ENCODE data around the gene ROBO3.

The ROBO3 gene

DNA sequence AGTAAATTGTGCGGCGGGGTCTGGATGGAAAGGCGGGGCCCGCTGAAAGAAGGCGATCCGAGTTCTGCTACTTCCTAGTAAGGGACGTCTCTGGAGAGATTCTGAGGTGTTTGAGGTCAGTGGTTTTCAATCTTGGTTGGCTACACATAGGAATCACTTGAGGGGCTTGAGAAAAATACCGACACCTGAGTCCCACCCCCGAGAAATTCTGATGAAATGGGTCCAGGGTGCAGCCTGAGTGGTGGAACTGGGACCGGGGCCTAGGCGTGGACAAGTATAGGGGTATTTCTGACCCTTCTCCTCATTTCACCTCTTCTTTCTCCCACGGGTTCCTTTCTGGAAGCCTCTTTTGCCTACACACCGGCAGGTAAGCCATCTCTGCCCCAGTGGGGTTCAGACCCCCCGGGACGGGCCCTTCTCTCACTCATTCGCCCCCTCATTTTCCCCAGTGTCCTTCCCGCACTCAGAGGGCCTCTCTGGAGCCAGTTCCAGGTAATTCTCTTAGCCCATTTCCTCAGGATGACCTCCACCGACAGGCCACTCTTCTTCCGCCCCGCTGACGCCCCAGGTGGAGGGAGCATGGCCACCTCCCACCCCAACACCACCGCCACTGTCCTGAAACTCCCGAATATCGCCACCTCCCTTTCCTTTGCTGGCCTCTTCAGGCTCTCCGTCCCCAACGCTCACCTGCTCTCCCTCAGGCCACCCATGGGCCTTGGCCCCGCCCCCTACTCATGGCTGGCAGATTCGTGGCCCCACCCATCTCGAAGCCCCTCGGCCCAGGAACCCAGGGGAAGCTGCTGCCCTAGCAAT lies 11.8 kb downstream of the ROBO3 start:
- H3K9ac ChIP-seq (ENCODE audit: low read depth, low read length) = peak overlapping the region; percentile 89
- H3K36me3 ChIP-seq (ENCODE audit: insufficient read depth, low read length) = no peaks in the 10 kb centered on the region
- H3K9me3 ChIP-seq (ENCODE audit: control insufficient read depth, insufficient read depth, low read length) = no peaks in the 10 kb centered on the region
- H3K4me1 ChIP-seq (ENCODE audit: insufficient read depth, low read length) = no peaks in the 10 kb centered on the region

DNA sequence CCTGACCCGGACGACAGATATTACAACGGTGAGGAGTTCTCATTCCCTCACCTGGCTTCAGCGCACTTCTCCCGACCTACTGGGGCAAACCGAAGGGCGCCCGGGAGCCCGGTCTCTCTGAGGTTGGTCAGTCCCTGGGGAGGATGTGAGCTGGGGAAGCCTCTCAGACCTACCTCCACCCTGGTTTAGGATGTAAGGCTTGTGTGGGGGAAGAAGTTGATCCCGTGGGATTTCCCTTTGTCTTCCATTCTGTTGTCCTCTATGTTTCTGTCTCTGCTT lies 12.3 kb downstream of the ROBO3 start:
- H3K4me1 ChIP-seq (ENCODE audit: insufficient read depth, low read length) = no peaks in the 10 kb centered on the region
- peak overlapping the region; percentile 89; the same call in 1 of the 2 replicates for H3K9ac ChIP-seq (ENCODE audit: low read depth, low read length)
- no peaks in the 10 kb centered on the region for H3K9me3 ChIP-seq (ENCODE audit: control insufficient read depth, insufficient read depth, low read length)
- H3K36me3 ChIP-seq (ENCODE audit: insufficient read depth, low read length) = no peaks in the 10 kb centered on the region

DNA sequence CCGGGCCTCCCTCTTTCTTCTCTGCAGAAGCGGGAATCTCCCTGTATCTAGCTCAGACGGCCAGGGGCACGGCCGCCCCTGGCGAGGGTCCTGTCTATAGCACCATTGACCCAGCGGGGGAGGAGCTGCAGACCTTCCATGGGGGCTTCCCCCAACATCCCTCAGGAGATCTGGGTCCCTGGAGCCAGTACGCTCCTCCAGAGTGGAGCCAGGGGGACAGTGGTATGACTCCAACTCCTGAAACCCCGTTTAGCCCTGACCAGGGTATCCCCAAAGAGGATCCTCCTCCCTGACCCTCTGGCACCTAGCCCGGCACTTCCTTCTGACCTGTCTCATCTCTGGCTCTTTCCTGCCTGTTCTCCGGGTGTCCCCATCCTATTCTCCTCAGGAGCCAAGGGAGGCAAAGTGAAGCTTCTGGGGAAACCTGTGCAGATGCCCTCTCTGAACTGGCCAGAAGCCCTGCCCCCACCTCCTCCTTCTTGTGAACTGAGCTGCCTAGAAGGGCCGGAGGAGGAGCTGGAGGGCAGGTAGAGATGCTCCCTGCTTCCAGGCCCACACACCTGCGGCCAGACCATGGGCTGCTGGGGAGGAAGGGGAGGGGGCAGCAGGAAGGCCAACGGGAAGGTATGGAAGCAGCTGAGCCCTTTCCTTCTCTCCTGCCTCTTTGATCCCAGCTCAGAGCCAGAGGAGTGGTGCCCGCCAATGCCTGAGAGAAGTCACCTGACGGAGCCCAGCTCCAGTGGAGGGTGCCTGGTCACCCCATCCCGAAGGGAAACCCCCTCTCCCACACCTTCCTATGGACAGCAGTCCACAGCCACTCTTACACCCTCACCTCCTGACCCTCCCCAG lies 12.9 kb downstream of the ROBO3 start:
- H3K4me1 ChIP-seq (ENCODE audit: insufficient read depth, low read length) = no peaks in the 10 kb centered on the region
- H3K36me3 ChIP-seq (ENCODE audit: insufficient read depth, low read length) = no peaks in the 10 kb centered on the region
- peak overlapping the region; percentile 89; the same call in 1 of the 2 replicates for H3K9ac ChIP-seq (ENCODE audit: low read depth, low read length)
- no peaks in the 10 kb centered on the region for H3K9me3 ChIP-seq (ENCODE audit: control insufficient read depth, insufficient read depth, low read length)

DNA sequence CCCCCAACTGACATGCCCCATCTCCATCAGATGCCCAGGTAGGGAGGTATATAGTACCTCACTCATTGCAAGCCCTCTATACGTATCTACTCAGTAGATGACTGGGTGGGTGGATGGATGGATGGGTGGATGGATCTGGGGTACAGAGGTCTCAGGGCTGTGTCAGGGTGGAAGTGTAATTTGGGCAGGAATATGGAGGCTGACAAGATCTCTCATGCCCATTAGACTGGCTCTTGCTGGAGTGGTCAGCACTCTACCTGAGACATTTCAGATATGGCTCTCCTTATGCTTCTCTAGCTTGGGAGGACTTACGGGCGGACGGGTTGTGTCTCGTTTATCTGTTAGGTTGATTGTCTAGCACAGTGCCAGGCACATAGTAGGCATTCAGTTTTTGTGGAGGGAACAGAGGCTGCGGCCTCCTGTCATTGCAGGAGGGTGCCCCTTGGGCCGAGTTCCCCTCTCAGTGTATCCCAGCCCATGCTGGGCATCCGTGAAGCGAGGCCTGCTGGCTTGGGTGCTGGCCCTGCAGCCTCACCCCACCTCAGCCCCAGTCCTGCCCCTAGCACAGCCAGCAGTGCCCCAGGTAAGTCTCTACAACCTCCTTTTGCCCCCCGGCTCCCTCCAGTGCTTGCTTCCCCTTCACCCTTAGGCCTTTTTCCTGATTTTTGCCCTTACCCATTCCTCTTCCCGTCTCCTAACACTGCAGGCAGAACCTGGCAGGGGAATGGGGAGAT lies 13.7 kb downstream of the ROBO3 start:
- Histone ChIP-seq H3K9ac (ENCODE audit: low read depth, low read length) (no peak overlapping the region), H3K4me1 (ENCODE audit: insufficient read depth, low read length) (no peaks in the 10 kb centered on the region), H3K36me3 (ENCODE audit: insufficient read depth, low read length) (no peaks in the 10 kb centered on the region), H3K9me3 (ENCODE audit: control insufficient read depth, insufficient read depth, low read length) (no peaks in the 10 kb centered on the region)

DNA sequence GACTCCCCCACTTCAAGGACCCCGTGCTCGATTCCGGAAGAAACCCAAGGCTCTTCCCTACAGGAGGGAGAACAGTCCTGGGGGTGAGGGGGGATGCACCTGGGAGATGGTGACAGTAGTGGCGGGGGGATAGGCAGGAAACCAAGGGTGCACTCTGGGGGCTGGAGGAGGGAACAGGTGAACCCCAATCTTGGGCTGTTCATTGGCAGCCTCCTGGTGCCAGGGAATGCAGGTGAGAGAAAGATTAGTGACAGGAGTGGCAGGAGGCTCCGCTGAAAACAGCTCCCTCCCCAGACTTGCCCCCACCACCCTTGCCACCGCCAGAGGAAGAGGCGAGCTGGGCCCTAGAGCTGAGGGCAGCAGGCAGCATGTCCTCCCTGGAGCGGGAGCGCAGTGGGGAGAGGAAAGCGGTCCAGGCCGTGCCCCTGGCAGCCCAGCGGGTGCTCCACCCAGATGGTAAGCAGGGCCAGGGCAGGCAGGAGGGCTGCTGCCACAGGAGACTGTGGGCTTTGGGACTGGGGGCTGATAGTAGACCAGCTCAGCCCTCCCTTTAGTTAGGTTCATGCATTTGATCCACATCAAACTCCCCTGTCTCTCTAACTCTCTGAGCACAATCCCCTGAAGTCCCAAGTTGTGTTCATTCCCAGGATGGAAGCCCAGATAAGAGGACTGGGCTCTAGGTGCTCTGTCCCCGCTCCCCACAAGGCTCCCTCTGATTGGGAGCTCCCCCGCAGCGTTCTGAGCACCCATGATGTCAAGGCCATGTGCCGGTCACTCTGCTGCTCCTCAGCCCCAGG lies 14.5 kb downstream of the ROBO3 start:
- no peak overlapping the region for H3K9ac ChIP-seq (ENCODE audit: low read depth, low read length)
- H3K36me3 ChIP-seq (ENCODE audit: insufficient read depth, low read length) = no peaks in the 10 kb centered on the region
- no peaks in the 10 kb centered on the region for H3K4me1 ChIP-seq (ENCODE audit: insufficient read depth, low read length)
- H3K9me3 ChIP-seq (ENCODE audit: control insufficient read depth, insufficient read depth, low read length) = no peaks in the 10 kb centered on the region

DNA sequence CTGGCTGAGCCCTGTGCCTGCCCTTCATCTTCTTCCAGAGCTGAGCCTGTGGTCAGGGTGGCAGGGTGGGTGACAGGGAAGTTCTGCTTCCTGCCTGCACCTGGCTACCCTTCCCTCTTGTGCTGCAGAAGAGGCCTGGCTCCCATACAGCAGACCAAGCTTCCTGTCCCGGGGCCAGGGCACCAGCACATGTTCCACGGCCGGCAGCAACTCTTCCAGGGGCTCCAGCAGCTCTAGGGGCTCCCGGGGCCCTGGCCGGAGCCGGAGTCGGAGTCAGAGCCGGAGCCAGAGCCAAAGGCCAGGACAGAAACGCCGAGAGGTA lies 15.0 kb downstream of the ROBO3 start:
- no peaks in the 10 kb centered on the region for H3K4me1 ChIP-seq (ENCODE audit: insufficient read depth, low read length)

DNA sequence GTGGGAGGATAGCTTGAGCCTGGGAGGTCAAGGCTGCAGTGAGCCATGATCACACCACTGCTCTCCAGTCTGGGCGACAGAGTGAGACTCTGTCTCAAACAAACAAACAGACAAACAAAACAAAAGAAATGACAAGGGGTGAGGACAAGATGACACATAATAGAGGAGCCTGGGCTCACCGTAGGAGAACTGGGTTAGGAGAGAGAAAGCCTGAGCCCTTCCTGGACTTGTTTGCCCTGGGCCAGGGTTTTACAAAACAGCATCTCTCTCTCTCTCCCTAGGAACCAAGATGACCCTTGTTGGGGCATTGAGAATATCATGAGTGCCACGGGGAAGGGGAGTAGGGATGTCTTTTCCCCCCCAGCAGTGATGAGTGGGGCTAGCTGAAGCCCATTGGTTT lies 15.7 kb downstream of the ROBO3 start:
- no peaks in the 10 kb centered on the region for H3K4me1 ChIP-seq (ENCODE audit: insufficient read depth, low read length)
- H3K36me3 ChIP-seq (ENCODE audit: insufficient read depth, low read length) = no peaks in the 10 kb centered on the region
- no peaks in the 10 kb centered on the region for H3K9me3 ChIP-seq (ENCODE audit: control insufficient read depth, insufficient read depth, low read length)
- no peak overlapping the region for H3K9ac ChIP-seq (ENCODE audit: low read depth, low read length)

More for the DNA sequence above, 15.0 kb downstream of the ROBO3 start:
- H3K36me3 ChIP-seq (ENCODE audit: insufficient read depth, low read length) = no peaks in the 10 kb centered on the region
- no peak overlapping the region for H3K9ac ChIP-seq (ENCODE audit: low read depth, low read length)
- H3K9me3 ChIP-seq (ENCODE audit: control insufficient read depth, insufficient read depth, low read length) = no peaks in the 10 kb centered on the region

DNA sequence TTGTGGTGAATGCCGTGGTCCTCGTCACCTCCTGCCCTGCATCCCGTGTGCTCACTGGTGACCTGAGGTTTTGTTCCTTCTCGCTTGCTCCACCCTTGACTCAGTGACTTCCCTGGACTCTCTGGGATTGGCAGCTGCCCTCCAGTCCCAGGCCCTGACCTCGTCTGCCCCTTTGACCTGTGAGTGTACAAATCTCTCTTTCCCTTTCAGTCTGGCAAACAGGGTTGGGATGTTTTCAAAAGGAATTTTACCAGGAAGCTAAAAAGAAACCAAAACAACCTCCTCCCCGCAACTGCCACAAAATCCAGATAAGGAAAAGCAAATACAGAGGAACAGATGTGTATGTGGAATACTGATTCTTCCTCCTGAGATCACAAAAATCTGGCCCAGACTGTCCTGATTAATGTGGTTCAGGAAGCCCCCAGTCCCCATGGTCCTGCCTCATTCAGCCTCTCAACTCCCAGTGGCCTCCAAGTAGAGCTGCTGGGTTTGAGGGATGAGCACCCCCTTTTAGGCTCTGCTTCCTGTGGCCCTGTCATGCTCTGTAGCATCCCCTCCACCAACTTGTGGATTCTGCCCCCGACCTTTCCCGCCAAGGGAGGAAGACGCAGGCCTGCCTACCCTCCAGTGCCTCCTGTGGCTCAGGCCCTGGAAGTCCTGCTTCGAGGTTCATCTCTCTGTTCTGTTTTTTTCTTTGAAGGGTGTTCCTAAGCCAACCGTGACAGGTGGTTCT lies 17.3 kb downstream of the ROBO3 start:
- H3K9ac ChIP-seq (ENCODE audit: low read depth, low read length) = no peak overlapping the region
- no peaks in the 10 kb centered on the region for H3K36me3 ChIP-seq (ENCODE audit: insufficient read depth, low read length)
- no peaks in the 10 kb centered on the region for H3K4me1 ChIP-seq (ENCODE audit: insufficient read depth, low read length)
- no peaks in the 10 kb centered on the region for H3K9me3 ChIP-seq (ENCODE audit: control insufficient read depth, insufficient read depth, low read length)

DNA sequence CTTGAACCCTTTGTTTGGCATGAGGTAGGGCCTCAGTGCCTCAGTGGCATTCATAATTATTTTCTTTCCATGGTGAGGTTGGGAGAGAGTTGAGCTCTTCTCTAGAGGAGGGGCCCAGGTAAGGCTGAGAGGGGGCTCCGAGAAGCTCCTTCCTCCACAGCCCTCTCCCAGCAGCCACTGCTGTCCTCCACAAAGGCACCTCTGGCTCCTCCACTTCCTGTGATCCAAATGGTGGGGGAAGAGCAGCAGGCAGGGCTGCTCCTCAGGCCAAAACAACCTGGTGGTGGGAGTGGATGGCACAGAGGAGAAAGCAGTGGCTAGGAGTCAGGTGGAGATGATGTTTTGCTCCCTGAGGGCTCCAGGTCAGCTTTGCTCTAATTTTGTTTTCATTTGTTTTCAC lies 19.1 kb downstream of the ROBO3 start:
- Histone ChIP-seq H3K9ac (ENCODE audit: low read depth, low read length) (no peak overlapping the region), H3K9me3 (ENCODE audit: control insufficient read depth, insufficient read depth, low read length) (no peaks in the 10 kb centered on the region), H3K36me3 (ENCODE audit: insufficient read depth, low read length) (no peaks in the 10 kb centered on the region), H3K4me1 (ENCODE audit: insufficient read depth, low read length) (no peaks in the 10 kb centered on the region)

DNA sequence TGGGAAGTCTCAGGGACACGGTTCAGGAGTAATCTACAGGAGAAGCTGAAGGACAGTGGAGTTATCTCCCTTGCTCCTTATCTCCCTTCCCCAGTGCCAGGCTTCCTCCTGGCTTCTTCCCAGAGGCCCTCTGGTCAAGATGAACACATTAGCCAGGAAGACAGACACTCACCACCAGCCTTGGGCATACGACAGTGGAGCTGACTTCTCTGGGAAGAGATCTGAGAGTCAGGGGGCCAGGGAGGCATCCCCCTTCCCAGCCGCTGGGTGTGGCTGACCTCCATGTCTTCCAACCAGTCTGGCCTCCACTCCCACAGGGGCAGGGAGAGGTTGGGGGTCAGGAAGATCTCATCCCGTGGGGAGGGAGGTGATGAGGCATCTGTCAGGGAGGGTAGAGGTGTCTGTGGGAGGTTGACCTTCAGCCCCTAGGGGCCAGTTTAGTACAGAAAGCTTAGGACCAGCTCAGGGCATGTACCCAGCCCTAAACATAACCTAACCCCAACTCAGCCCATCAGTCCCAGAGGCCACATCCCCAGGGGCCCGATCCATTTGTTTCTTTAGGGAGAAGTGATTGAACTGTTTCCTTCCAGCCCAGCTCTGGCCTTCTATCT lies 19.7 kb downstream of the ROBO3 start:
- H3K9ac ChIP-seq (ENCODE audit: low read depth, low read length) = no peak overlapping the region
- no peaks in the 10 kb centered on the region for H3K4me1 ChIP-seq (ENCODE audit: insufficient read depth, low read length)
- H3K36me3 ChIP-seq (ENCODE audit: insufficient read depth, low read length) = no peaks in the 10 kb centered on the region
- H3K9me3 ChIP-seq (ENCODE audit: control insufficient read depth, insufficient read depth, low read length) = no peaks in the 10 kb centered on the region

DNA sequence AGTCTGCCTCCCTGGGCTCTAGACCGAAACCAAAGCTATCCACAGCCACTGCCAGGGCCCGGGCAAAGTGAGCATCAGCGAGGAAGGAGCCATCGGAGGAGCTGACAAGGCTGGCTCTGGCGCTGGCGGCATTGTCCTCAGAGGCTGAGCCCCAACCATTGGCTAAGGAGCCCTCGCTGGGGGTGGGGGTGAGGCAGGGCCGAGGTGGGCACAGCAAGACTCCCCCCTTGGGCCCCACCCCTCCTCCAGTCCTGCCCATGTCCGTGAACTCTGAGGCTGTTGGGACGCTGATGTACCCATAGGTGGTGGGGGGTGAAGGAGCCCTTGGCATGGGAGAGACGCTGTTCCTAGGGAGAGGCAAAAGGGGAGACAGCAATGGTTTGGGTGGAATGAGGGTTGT lies 21.2 kb downstream of the ROBO3 start:
- Histone ChIP-seq H3K9me3 (ENCODE audit: control insufficient read depth, insufficient read depth, low read length) (no peaks in the 10 kb centered on the region), H3K36me3 (ENCODE audit: insufficient read depth, low read length) (no peaks in the 10 kb centered on the region), H3K9ac (ENCODE audit: low read depth, low read length) (no peak overlapping the region), H3K4me1 (ENCODE audit: insufficient read depth, low read length) (no peaks in the 10 kb centered on the region; the same call in 1 of the 2 replicates)

DNA sequence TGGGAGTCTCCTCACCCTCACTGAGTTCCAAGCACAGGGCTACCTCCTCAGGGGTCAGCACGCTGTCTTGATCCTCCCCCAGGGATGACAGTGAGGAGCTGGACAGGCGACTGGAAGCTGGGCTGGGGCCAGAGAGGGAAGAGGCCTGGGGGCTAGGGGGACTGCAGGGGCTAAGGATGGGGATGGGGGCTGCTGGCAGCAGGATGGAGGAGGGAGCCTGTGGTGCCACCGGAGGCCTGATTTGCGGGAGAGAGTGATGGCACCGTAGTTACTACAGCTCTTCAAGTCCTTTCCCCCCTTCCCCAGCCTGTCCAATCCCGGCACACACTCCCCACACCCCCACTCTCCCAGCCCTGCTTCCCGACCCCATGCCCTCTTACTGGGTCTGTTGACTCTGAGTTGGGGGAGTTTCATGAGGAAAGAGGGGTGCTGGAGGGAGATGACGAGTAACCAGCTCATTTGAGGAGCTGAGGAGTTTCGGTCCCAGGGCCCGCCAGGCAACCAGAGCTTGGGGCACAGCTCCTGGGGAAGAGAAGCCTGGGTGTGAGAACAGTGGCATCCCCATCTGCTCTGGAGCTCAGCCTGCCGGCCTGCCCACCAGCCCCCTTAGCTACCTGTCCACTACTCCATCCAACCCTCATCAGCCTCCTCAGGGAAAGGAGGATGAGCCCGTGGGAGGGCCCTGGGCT lies 21.9 kb downstream of the ROBO3 start:
- Histone ChIP-seq H3K4me1 (ENCODE audit: insufficient read depth, low read length) (no peaks in the 10 kb centered on the region; the same call in 1 of the 2 replicates), H3K36me3 (ENCODE audit: insufficient read depth, low read length) (no peaks in the 10 kb centered on the region), H3K9ac (ENCODE audit: low read depth, low read length) (no peak overlapping the region), H3K9me3 (ENCODE audit: control insufficient read depth, insufficient read depth, low read length) (no peaks in the 10 kb centered on the region)

DNA sequence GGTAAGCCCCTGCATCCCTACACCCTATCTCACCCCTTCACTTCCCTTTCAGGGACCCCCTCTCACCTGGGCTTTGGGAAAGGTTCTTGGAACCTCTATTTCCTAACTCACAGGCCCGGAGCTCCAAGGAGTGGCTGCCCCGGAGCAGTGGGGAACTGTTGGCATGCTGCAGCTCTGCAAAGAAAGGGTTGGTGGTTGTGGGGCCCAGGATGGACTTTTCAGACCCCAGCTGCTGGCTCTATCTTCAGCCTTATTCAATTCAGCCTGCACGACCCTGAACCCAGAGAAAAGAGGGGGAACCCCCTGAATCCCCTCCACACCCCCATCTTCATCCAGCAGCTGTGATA lies 22.4 kb downstream of the ROBO3 start:
- H3K4me1 ChIP-seq (ENCODE audit: insufficient read depth, low read length) = no peaks in the 10 kb centered on the region; the same call in 1 of the 2 replicates
- no peaks in the 10 kb centered on the region for H3K36me3 ChIP-seq (ENCODE audit: insufficient read depth, low read length)
- H3K9ac ChIP-seq (ENCODE audit: low read depth, low read length) = no peak overlapping the region
- no peaks in the 10 kb centered on the region for H3K9me3 ChIP-seq (ENCODE audit: control insufficient read depth, insufficient read depth, low read length)
